ENCODE measurements around the gene AP5S1. TPM values are rescaled to one million over a fixed set of nuclear protein-coding genes. Genes with fewer than 3 reads are reported as not detected.
A peak's percentile ranks its signal among the peaks of the same experiment; 100 is the strongest.

Gene AP5S1
- total and polyA plus RNA-seq, 2 of the 13 experiments (the other 11 are each of a cell fraction or from before 2014, with no cell fraction given): 7.9 to 23.2 TPM

DNA sequence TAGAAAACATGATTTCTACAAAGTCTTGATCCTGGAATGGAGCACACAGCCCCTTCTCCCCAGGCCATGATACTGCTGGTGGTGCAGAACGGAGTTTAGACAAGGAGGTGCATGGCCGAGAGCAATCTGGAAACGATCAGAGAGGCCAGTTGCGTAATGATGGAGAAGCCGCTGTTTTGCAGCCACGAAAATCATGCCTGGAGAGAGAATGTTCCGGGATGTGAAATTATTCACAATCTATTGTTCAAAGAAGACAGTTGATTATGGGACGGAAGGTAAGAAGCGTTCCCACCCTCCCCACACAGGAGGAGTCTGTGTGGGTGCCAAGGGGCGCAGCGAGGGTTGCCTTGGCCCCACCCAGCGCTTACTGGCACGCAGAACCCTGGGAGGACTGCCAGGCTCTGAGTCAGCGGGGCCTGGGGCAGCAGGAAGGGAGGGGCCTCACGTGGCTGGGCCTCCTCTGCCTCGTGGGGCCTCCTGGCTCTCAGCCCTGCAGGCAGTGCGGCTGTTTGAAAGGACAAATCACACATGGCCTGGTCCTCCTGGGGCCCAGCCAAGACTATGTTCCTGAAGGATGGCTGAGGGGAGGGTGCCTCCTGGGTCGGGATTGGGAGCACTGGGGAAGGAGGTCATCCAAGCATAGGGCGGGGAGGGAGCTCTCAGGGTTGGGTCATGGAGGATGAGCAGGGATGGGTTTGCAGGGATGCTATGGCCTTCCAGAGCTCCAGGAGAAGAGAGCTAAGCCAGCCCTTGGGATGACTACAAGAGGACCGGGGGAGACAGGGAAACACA is 8.7 kb upstream of the AP5S1 start (continued):
- TF ChIP-seq, protein P1, sequence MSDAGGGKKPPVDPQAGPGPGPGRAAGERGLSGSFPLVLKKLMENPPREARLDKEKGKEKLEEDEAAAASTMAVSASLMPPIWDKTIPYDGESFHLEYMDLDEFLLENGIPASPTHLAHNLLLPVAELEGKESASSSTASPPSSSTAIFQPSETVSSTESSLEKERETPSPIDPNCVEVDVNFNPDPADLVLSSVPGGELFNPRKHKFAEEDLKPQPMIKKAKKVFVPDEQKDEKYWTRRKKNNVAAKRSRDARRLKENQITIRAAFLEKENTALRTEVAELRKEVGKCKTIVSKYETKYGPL (CRISPR knock-in tag; IDR thresholded peaks at IDR 0.05): peak; percentile 87
- TF ChIP-seq AGO1 (IDR thresholded peaks at IDR 0.05; ENCODE audit: low read depth, low read length, poor library complexity, severe bottlenecking) (no peak), KLF9 (CRISPR knock-in tag; IDR thresholded peaks at IDR 0.05; ENCODE audit: low read depth) (peak; percentile 88), ZSCAN30 (CRISPR knock-in tag; IDR thresholded peaks at IDR 0.05) (no peak), MTF2 (CRISPR knock-in tag; IDR thresholded peaks at IDR 0.05; ENCODE audit: borderline replicate concordance) (no peak), ESRRA (CRISPR knock-in tag; IDR thresholded peaks at IDR 0.05; ENCODE audit: low read depth) (no peak), MYC (CRISPR knock-in tag; IDR thresholded peaks at IDR 0.05; ENCODE audit: borderline replicate concordance) (peak; percentile 100), ZNF567 (CRISPR knock-in tag; IDR thresholded peaks at IDR 0.05; ENCODE audit: borderline replicate concordance) (no peak; the same call in 1 of the 2 replicates), MXI1 (IDR thresholded peaks at IDR 0.05; ENCODE audit: borderline replicate concordance, low read depth, low read length) (peak; percentile 94; the same call in 2 of the 3 replicates), FLYWCH1 (CRISPR knock-in tag; IDR thresholded peaks at IDR 0.05) (no peak), CHCHD3 (CRISPR knock-in tag; IDR thresholded peaks at IDR 0.05) (peak; percentile 81; the same call in 1 of the 2 replicates), ZNF10 (CRISPR knock-in tag; IDR thresholded peaks at IDR 0.05; ENCODE audit: borderline replicate concordance, low read depth) (no peak), FOXC1 (CRISPR knock-in tag; IDR thresholded peaks at IDR 0.05; ENCODE audit: borderline replicate concordance) (peak; percentile 97; the same call in 1 of the 2 replicates), ZNF205 (CRISPR knock-in tag; IDR thresholded peaks at IDR 0.05) (peak; percentile 79), ZNF7 (CRISPR knock-in tag; IDR thresholded peaks at IDR 0.05) (no peak), ZNF230 (CRISPR knock-in tag; IDR thresholded peaks at IDR 0.05) (peak; percentile 91), ZNF225 (CRISPR knock-in tag; IDR thresholded peaks at IDR 0.05) (peak; percentile 98), MED8 (CRISPR knock-in tag; IDR thresholded peaks at IDR 0.05; ENCODE audit: insufficient replicate concordance) (no peak), IKZF4 (CRISPR knock-in tag; IDR thresholded peaks at IDR 0.05; ENCODE audit: borderline replicate concordance, low read depth, not compliant biosample characterization) (peak; percentile 99)
- TF ChIP-seq, protein P2, sequence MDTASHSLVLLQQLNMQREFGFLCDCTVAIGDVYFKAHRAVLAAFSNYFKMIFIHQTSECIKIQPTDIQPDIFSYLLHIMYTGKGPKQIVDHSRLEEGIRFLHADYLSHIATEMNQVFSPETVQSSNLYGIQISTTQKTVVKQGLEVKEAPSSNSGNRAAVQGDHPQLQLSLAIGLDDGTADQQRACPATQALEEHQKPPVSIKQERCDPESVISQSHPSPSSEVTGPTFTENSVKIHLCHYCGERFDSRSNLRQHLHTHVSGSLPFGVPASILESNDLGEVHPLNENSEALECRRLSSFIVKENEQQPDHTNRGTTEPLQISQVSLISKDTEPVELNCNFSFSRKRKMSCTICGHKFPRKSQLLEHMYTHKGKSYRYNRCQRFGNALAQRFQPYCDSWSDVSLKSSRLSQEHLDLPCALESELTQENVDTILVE (CRISPR knock-in tag; IDR thresholded peaks at IDR 0.05): peak; percentile 91
- TF ChIP-seq, protein P3, sequence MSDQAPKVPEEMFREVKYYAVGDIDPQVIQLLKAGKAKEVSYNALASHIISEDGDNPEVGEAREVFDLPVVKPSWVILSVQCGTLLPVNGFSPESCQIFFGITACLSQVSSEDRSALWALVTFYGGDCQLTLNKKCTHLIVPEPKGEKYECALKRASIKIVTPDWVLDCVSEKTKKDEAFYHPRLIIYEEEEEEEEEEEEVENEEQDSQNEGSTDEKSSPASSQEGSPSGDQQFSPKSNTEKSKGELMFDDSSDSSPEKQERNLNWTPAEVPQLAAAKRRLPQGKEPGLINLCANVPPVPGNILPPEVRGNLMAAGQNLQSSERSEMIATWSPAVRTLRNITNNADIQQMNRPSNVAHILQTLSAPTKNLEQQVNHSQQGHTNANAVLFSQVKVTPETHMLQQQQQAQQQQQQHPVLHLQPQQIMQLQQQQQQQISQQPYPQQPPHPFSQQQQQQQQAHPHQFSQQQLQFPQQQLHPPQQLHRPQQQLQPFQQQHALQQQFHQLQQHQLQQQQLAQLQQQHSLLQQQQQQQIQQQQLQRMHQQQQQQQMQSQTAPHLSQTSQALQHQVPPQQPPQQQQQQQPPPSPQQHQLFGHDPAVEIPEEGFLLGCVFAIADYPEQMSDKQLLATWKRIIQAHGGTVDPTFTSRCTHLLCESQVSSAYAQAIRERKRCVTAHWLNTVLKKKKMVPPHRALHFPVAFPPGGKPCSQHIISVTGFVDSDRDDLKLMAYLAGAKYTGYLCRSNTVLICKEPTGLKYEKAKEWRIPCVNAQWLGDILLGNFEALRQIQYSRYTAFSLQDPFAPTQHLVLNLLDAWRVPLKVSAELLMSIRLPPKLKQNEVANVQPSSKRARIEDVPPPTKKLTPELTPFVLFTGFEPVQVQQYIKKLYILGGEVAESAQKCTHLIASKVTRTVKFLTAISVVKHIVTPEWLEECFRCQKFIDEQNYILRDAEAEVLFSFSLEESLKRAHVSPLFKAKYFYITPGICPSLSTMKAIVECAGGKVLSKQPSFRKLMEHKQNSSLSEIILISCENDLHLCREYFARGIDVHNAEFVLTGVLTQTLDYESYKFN (CRISPR knock-in tag; conservative IDR thresholded peaks at IDR 0.05): peak; percentile 77
- TF ChIP-seq, protein P4, sequence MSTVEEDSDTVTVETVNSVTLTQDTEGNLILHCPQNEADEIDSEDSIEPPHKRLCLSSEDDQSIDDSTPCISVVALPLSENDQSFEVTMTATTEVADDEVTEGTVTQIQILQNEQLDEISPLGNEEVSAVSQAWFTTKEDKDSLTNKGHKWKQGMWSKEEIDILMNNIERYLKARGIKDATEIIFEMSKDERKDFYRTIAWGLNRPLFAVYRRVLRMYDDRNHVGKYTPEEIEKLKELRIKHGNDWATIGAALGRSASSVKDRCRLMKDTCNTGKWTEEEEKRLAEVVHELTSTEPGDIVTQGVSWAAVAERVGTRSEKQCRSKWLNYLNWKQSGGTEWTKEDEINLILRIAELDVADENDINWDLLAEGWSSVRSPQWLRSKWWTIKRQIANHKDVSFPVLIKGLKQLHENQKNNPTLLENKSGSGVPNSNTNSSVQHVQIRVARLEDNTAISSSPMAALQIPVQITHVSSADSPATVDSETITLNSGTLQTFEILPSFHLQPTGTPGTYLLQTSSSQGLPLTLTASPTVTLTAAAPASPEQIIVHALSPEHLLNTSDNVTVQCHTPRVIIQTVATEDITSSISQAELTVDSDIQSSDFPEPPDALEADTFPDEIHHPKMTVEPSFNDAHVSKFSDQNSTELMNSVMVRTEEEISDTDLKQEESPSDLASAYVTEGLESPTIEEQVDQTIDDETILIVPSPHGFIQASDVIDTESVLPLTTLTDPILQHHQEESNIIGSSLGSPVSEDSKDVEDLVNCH (CRISPR knock-in tag; IDR thresholded peaks at IDR 0.05): no peak; the same call in 1 of the 2 replicates

Data from HepG2 (cell line).